Stimulated activated naive B cell treated with anti-CD40 and anti-IgM and Interleukin-4, amounts not matched to agents 10 μg/mL and 1 μg/mL and 100 μg/mL, for 72 hours (primary cell): Measurements from ENCODE around the gene SLC7A11.

ENCODE experiments used
- ATAC-seq, 2 donors: fragments of 150-1000 bp; cut with Tn5 transposase; replicated peaks; 2 replicates each; pipeline ENCODE4 v1.10.0; 2021; ENCODE audit warnings: moderate library complexity in 1 of 2
- DNase-seq: peaks from one replicate; pipeline ENCODE4 v3.0.0; 2021
- H3K27ac Mint-ChIP-seq: one replicate; pipeline ENCODE4 v1.8.0; 2022; ENCODE audit warnings: mild to moderate bottlenecking, mixed read lengths
- H3K27me3 Mint-ChIP-seq, 2 donors: one replicate each; pipeline ENCODE4 v1.8.0; 2022; ENCODE audit warnings: mixed read lengths in 2 of 2
- H3K36me3 Mint-ChIP-seq, 2 donors: one replicate each; pipeline ENCODE4 v1.8.0; 2022; ENCODE audit warnings: mixed read lengths in 2 of 2, mild to moderate bottlenecking in 1 of 2
- H3K4me1 Mint-ChIP-seq, 2 donors: one replicate each; pipeline ENCODE4 v1.8.0; 2022; ENCODE audit warnings: mixed read lengths in 2 of 2, mild to moderate bottlenecking in 1 of 2
- H3K4me3 Mint-ChIP-seq, 2 donors: one replicate each; pipeline ENCODE4 v1.8.0; 2022; ENCODE audit warnings: mild to moderate bottlenecking in 2 of 2, mixed read lengths in 2 of 2, moderate library complexity in 1 of 2
- H3K9me3 Mint-ChIP-seq, 2 donors: one replicate each; pipeline ENCODE4 v1.8.0; 2022; ENCODE audit warnings: mixed read lengths in 2 of 2, mild to moderate bottlenecking in 1 of 2

SLC7A11 gene

GRCh38 chr4:138115053-138115452 lies 127.1 kb downstream of the SLC7A11 start:
- peaks cover 0 to 7% of the 10 kb centered on the region in 2 donors for H3K27me3 Mint-ChIP-seq
- H3K9me3 Mint-ChIP-seq: no peaks in the 10 kb centered on the region
- no peak for DNase-seq
- no peaks in the 10 kb centered on the region for H3K36me3 Mint-ChIP-seq
- H3K4me3 Mint-ChIP-seq: no peak overlapping the region
- no peak overlapping the region for H3K27ac Mint-ChIP-seq
- ATAC-seq: no peak
- H3K4me1 Mint-ChIP-seq: peaks cover 12 to 19% of the 10 kb centered on the region in 2 donors

- peaks cover 12 to 19% of the 10 kb centered on the region in 2 donors for H3K4me1 Mint-ChIP-seq
- H3K4me3 Mint-ChIP-seq: no peak overlapping the region
- H3K27ac Mint-ChIP-seq: no peak overlapping the region
- H3K9me3 Mint-ChIP-seq: no peaks in the 10 kb centered on the region
- H3K27me3 Mint-ChIP-seq: peaks cover 0 to 5% of the 10 kb centered on the region in 2 donors
- ATAC-seq: peak; percentile 98
- DNase-seq: peak; percentile 1
- H3K36me3 Mint-ChIP-seq: no peaks in the 10 kb centered on the region
These were observed 127.7 kb downstream of the SLC7A11 start for GRCh38 chr4:138114434-138114833.
